NCI-H345 treated with DMSO at 0.1 percent for 48 hours (cell line): ENCODE data around the gene C1orf52.

Source experiments
- DNase-seq: peaks from one replicate; lab custom pipeline; 2025; ENCODE audit not compliant: unreplicated experiment; lab: John Stamatoyannopoulos, UW

Gene C1orf52

DNA sequence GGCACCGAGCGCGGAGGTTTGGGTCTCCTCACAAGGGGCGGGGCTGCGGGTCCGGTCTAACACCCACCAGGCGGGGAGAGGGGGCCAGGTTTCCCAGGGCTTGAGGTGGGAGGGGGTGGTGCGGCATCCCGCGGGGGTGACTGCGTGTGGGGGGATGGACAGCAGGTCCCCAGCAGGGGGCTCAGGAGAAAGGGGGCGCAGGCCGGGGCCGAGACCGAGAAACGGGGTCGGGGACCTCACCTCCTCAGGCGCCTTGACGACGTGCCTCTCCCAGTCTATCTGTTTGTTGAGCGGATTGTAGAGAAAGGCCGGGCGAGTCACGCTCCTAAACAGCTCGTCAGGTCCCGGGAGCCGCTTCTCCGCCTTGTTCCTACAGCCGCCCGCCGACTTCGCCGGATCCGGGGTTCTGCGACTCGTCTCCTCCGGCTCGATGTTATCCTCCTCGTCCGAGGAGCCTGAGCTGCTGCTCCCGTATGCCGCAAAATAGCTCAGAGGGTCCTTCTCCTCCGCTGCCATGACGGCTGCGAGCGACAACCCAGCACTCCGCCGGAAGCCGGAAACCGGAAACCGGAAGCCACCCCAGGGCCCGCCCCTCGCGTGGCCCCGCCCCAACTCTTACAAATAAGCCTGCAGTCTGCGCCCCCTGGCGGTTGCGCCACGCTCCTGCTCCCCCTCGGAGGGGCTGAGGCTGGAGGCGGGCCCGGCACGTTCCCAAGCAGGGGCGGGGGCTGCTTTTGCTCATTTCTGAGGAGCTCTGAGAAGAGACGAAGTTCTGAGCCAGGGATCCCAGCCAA, at the start of gene C1orf52:
TSS of gene C1orf52 (minus strand) at position 545 of the 794 bp plus-strand sequence. CDS start at position 516, 29 bp downstream.
- DNase-seq: peak; percentile 87

DNA sequence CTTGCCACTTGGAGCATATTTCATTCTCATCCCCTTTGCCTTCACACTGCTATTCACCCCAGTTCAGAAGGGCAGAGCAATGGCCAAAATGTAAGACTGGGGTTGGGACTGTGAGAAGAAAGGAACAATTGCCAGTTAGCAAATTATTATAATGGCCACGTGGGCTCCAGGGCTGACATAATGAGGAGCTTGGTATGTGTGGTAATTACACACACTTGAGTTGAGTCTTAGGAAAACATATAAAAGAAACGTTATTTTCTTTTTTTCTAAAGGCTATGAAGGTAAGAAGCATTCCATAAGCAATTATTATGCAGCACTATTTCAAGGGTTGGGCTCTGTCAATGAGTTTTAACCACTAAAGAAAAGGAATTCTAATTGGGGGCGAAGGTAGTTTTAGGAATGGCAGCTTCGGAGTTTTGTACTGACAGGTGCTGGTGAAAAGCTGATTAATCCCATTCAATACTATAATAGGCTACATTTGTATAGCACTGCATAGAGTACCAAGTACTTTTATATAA, 49.4 kb upstream of the C1orf52 start:
- DNase-seq: no peak

DNA sequence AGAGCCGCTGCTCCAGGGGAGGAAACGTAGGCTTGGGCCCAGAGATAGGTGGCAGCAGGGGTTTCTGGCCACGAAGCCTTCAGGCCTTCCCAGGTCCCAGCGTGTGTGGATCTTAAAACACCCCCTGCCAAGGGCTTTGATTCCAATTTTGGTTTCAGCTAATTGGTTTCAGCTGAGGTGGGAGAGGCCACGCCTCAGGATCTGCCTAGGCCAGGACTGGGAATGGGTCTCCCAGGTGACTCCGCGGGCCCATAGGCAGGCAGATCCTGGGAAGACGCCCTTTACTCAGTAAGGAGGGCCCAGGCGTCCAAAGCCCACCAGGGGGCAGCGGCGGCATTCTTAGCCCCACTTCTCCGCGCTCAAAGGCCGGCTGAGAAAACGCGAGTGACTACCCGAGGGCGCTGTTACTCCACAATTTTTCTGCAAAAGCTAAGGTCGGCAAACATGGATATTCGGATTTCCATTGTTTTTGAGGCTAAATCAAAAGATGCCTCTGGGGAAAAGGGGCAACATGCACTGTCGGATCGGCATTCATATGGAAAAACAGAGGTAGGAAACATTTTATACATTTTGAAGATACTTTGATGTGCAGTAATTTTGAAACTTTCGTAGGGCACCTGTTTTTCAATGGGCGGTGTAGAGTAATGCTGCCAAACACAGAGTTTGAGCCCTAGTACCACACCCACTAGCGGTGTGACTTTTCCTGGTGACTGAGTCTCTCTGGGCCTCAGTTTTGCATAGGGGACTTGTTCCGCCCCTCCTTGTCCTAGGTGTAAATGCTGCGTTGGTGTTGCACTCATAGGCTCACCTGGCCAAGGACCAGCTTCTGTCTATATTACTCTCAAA, 48.7 kb upstream of the C1orf52 start:
- DNase-seq: peak; percentile 41

- no peak for DNase-seq
Observed at GRCh38 chr1:85306236-85306635, 46.8 kb upstream of the C1orf52 start.

GRCh38 chr1:85303440-85304162, 44.1 kb upstream of the C1orf52 start:
- DNase-seq: no peak

GRCh38 chr1:85300140-85300539, 40.7 kb upstream of the C1orf52 start:
- DNase-seq: no peak

DNA sequence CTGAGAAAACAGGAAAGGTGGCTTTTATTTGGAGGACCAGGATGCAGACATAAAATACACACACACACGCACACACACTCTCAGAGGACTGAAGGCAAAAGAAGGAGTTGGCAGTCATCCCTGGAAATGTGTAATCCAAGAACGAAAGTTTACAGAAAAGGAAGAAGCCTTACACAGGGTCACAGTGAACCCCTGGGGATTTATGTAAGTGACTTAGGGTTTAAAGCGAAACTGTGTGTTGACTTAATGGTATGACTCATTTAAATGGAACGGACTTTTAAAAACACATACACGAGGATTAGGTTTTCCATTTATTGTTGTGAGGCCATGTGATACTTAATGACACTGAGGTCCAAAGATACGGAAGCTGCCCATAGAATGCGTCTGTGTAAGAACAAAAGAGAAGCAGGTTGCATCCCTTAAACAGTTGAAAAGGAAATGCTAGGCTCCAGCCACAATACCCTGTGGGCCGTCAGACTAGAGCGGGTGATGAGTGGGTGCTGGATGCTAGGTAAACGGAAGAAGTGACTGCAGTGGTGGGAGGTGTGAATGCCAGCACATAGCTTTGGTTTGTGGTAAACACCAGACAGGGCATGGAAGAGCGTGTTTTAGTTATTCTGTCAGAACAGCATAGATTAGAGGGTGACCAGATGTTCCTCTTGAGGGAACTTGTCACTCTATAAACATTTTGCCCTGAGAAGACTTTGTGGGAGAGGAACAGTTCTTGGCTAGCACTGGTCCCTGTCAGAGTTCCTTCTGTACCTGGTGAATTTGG, 38.6 kb upstream of the C1orf52 start:
- peak; percentile 57 for DNase-seq

DNA sequence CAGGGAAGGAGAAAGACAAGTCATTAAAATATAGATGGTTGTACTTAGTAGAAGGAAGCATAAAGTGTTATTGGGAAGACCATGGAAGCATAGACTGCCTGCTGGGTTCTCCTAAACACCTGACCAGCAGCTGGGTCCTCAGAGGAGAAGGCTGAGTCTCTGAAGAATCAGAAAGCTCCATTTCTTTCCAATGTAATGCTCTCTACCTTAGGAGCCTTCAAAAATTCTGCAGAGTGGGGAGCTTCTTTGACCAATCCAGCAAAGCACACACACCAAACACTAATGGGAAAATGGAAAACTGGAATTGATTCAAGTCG, 38.0 kb upstream of the C1orf52 start:
- DNase-seq: no peak

GRCh38 chr1:85296980-85297379, 37.5 kb upstream of the C1orf52 start:
- no peak for DNase-seq

GRCh38 chr1:85295654-85296053, 36.2 kb upstream of the C1orf52 start:
- DNase-seq: no peak

DNA sequence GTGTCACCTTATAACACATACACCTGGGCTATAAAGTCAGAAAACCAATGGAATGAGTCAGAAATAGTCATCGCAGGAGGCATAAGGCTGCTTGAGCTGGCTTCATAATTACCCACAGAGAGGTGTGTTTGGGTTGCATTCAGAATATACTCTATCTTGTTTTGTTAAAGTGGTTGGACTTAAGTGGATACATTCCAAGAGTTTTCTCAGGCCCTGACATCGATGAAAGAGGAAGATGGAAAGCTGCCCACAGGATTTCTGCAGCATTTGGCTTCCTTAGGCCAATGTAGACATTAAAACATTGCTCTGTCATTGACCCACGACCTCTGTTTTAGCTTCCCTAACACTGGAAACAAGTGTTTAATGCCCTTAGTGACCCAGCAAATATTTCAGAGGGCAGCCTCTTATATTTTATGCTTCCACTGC, 35.6 kb upstream of the C1orf52 start:
- DNase-seq: no peak

DNA sequence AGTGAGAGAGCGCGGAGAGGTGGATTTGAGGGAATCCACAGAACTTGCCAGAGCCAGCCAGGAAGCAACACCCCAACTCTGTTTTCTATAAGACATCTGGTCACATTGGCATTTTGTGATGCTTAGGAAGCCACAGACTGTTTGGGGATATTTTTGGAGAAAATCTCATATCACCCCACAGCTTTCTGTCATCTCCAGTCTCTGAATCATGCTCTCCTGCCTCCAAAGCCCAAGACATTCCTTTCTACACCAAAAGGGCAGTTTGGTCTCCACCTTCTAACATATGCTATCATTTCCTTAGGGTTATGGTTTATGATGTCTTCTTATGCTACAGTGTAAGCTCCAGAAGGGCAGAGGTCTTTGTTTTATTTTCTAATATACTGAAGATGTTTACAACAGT, 31.4 kb upstream of the C1orf52 start:
- no peak for DNase-seq

DNA sequence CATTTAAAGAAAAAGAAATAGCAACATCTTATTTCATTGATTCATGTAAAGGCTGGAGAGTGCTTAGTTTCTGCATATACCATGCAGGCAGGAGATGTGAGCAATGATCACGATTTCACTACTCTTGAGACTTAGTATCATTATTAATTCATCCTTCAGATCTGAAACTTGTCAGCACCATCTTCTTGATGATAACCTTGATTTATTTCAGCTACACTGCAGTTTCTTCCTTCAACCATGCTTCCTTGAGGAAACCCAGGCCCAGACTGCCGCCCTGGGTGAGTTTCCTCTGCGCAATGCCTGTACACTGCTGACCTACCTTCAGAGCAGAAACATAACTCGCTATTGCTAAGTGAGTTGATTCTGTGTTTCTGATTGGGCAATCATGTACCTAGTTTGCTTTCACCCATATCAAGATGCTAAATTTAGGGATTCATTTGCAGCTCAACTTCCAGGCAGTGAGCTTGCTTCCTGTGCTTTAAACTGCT, 30.4 kb upstream of the C1orf52 start:
- no peak for DNase-seq

DNA sequence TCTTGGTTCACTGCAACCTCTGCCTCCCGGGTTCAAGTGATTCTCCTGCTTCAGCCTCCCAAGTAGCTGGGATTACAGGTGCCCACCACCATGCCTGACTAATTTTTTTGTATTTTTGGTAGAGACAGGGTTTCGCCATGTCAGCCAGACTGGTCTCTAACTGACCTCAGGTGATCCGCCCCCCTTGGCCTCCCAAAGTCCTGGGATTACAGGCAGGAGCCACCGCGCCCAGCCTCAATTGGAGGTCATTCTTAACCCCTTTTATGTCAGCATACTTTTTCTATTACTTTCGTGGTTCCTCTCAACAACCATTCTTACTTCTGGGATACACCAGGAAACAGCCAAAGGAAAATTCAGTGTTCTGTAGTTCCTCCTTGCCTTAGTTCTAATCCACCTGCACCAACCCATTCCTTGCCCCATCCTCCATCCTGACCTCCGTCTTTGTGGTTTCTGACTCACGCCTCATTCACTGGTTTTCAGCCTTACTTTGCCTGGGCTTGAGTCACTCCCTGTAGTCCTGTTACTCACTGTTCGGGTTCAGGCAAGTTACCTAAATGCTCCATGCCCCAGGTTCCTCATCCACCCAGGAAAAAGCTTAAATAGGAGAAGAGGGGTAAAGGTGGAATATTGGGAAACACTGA, 29.9 kb upstream of the C1orf52 start:
- DNase-seq: no peak

- DNase-seq: no peak
Observed at GRCh38 chr1:85284202-85284601, 24.7 kb upstream of the C1orf52 start.

DNA sequence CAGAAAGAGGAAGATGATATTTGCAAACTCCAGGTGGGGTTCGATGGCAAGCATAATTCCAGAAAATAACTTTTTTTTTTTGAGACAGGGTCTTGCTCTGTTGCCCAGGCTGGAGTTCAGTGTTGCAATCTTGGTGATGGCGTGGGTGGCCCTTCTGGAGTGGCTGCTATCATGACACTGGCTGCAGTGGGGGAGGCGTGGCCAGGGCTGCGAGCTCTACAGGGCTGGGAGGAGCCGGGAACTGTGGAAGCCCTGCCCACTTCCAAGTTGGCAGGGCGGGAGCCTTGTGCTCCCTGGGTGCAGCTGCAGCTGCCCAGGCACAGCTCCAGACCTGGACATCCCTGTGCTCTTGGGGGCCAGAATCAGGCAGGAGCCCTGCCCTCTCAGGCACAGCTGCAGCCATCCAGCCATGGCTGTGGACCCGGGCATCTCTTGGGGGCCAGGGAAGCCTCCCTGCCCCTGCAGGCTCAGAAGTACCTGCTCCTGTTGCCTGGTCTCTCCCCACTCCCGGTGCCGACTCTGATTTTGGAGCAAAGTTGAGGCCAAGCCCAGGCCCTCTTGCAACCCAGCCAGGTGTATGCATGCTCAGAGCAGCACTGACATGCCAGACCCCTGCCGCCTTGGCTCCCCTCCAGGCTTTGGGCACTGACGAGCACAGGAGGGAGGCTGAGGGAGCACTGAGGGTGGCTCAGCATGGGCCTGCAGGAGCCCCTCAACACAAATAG, 24.2 kb upstream of the C1orf52 start:
- DNase-seq: no peak

GRCh38 chr1:85282424-85282823, 23.0 kb upstream of the C1orf52 start:
- no peak for DNase-seq

GRCh38 chr1:85280636-85281035, 21.2 kb upstream of the C1orf52 start:
- DNase-seq: no peak

GRCh38 chr1:85279458-85280080, 20.1 kb upstream of the C1orf52 start:
- DNase-seq: no peak
